PFSK-1 (cell line): Measurements from ENCODE around the gene TMEM131.

Source experiments
- FOXP2 ChIP-seq: optimal IDR thresholded peaks from 2 replicates; pipeline ENCODE3; 2011; ENCODE audit warnings: borderline replicate concordance, control low read depth, inconsistent platforms; ENCODE audit not compliant: insufficient read depth; ENCODE audit errors: extremely low read length, extremely low read depth
- POLR2AphosphoS5 ChIP-seq: IDR thresholded peaks from 2 replicates; pipeline ENCODE4 v1.6.1; 2012; ENCODE audit warnings: low read depth, mild to moderate bottlenecking, control low read depth, low read length, moderate library complexity
- REST ChIP-seq, 2 experiments: IDR thresholded peaks; 2 replicates each; pipeline versions ENCODE4 v1.6.1 to v1.8.0; 2011 to 2012; ENCODE audit warnings: low read depth in 2 of 2, low read length in 2 of 2, control low read depth in 1 of 2, inconsistent platforms in 1 of 2, mild to moderate bottlenecking in 1 of 2, moderate library complexity in 1 of 2; ENCODE audit not compliant: insufficient read depth in 1 of 2
- SIN3A ChIP-seq: IDR thresholded peaks from 2 replicates; pipeline ENCODE4 v1.6.1; 2012; ENCODE audit warnings: mild to moderate bottlenecking, low read length, moderate library complexity, borderline replicate concordance; ENCODE audit not compliant: insufficient read depth
- TAF1 ChIP-seq: IDR thresholded peaks from 2 replicates; pipeline ENCODE4 v1.6.1; 2012; ENCODE audit warnings: low read length, control low read depth, borderline replicate concordance; ENCODE audit not compliant: insufficient read depth

TMEM131 gene

GRCh38 chr2:97901862-97902261 is 93.9 kb downstream of the TMEM131 start:
- TF ChIP-seq POLR2AphosphoS5: no peak
- no peak for TF ChIP-seq REST (IDR thresholded peaks at IDR 0.05; ENCODE audit: insufficient read depth in 1 of 2, low read depth in 2 of 2, low read length in 2 of 2)
- no peak for TF ChIP-seq TAF1
- TF ChIP-seq FOXP2: no peak
- TF ChIP-seq SIN3A: no peak

GRCh38 chr2:97900806-97901205 is 94.9 kb downstream of the TMEM131 start:
- TF ChIP-seq FOXP2: no peak
- no peak for TF ChIP-seq TAF1
- no peak for TF ChIP-seq POLR2AphosphoS5
- TF ChIP-seq REST (IDR thresholded peaks at IDR 0.05; ENCODE audit: insufficient read depth in 1 of 2, low read depth in 2 of 2, low read length in 2 of 2): no peak
- no peak for TF ChIP-seq SIN3A

- no peak for TF ChIP-seq FOXP2
- no peak for TF ChIP-seq REST (IDR thresholded peaks at IDR 0.05; ENCODE audit: insufficient read depth in 1 of 2, low read depth in 2 of 2, low read length in 2 of 2)
- no peak for TF ChIP-seq POLR2AphosphoS5
- no peak for TF ChIP-seq SIN3A
- no peak for TF ChIP-seq TAF1
Measured at GRCh38 chr2:97891611-97892010, 104.1 kb downstream of the TMEM131 start.

GRCh38 chr2:97889156-97889555 is 106.6 kb downstream of the TMEM131 start:
- no peak for TF ChIP-seq FOXP2
- TF ChIP-seq REST (IDR thresholded peaks at IDR 0.05; ENCODE audit: insufficient read depth in 1 of 2, low read depth in 2 of 2, low read length in 2 of 2): no peak
- no peak for TF ChIP-seq TAF1
- no peak for TF ChIP-seq SIN3A
- no peak for TF ChIP-seq POLR2AphosphoS5

- TF ChIP-seq FOXP2 (no peak), REST (IDR thresholded peaks at IDR 0.05; ENCODE audit: insufficient read depth in 1 of 2, low read depth in 2 of 2, low read length in 2 of 2) (no peak), SIN3A (no peak), POLR2AphosphoS5 (no peak), TAF1 (no peak)
Measured at GRCh38 chr2:97885841-97886240, 109.9 kb downstream of the TMEM131 start.
